HEK293 (cell line): ENCODE measurements around the gene ELF3.

ENCODE experiments used
- CTCF ChIA-PET: fragments of 350-600 bp; formaldehyde crosslinking; extraction: SDS; loops from one replicate; lab custom pipeline; 2021; ENCODE audit warnings: antibody characterized with exemption; lab: Yijun Ruan, JAX
- POLR2A ChIA-PET: fragments of 300-600 bp; formaldehyde crosslinking; extraction: SDS; loops from one replicate; lab custom pipeline; 2020; ENCODE audit warnings: antibody characterized with exemption, inconsistent platforms; lab: Yijun Ruan, JAX
- H3K27ac ChIP-seq: fragments of 200-500 bp; sonication (Bioruptor generic); 2 replicates; pipeline ENCODE4 v1.5.1; 2014; ENCODE audit warnings: low read depth, low read length, control low read depth, inconsistent platforms; ENCODE audit errors: extremely low read depth
- H3K36me3 ChIP-seq, 2 experiments: fragments of 200-500 bp in 1 of 2; sonication (Bioruptor generic) in 1 of 2; 1 replicate in 1 of 2; 2 replicates in 1 of 2; pipeline ENCODE4 v1.5.1; 2014 to 2017; ENCODE audit warnings: inconsistent platforms in 2 of 2, low read length in 2 of 2; ENCODE audit not compliant: control insufficient read depth in 2 of 2, insufficient read depth in 1 of 2
- H3K4me1 ChIP-seq: fragments of 200-500 bp; sonication (Bioruptor generic); 2 replicates; pipeline ENCODE4 v1.5.1; 2014; ENCODE audit warnings: mild to moderate bottlenecking, low read length, inconsistent platforms; ENCODE audit not compliant: control insufficient read depth, insufficient read depth
- H3K4me3 ChIP-seq: 2 replicates; pipeline ENCODE4 v1.5.1; 2011; ENCODE audit warnings: low read depth, mild to moderate bottlenecking, control low read depth, low read length, moderate library complexity
- H3K9me3 ChIP-seq: fragments of 200-500 bp; sonication (Bioruptor generic); 2 replicates; pipeline ENCODE4 v1.5.1; 2014; ENCODE audit warnings: low read depth, low read length, inconsistent platforms; ENCODE audit not compliant: control insufficient read depth, insufficient read depth
- GFI1B ChIP-seq: fragments of 450-650 bp; formaldehyde crosslinking; IDR thresholded peaks from 2 replicates; pipeline ENCODE4 v1.5.1; 2016; ENCODE audit warnings: missing biosample characterization, missing genetic modification characterization
- GLI2 ChIP-seq: fragments of 450-650 bp; formaldehyde crosslinking; IDR thresholded peaks from 2 replicates; pipeline ENCODE4; 2017; ENCODE audit warnings: missing biosample characterization, missing genetic modification characterization, low read depth, borderline replicate concordance
- SCRT2 ChIP-seq: fragments of 450-650 bp; formaldehyde crosslinking; IDR thresholded peaks from 2 replicates; pipeline ENCODE4 v1.5.1; 2016; ENCODE audit warnings: missing biosample characterization, missing genetic modification characterization
- SETDB1 ChIP-seq: IDR thresholded peaks from one replicate; pipeline ENCODE4 v1.6.1; 2017; ENCODE audit warnings: mild to moderate bottlenecking, low read length, moderate library complexity, mixed read lengths; ENCODE audit not compliant: insufficient read length
- ZBTB17 ChIP-seq: fragments of 450-650 bp; formaldehyde crosslinking; IDR thresholded peaks from 2 replicates; pipeline ENCODE4 v1.5.1; 2016; ENCODE audit warnings: missing biosample characterization, missing genetic modification characterization
- ZNF121 ChIP-seq: fragments of 450-650 bp; formaldehyde crosslinking; IDR thresholded peaks from 2 replicates; pipeline ENCODE4 v1.5.1; 2016; ENCODE audit warnings: missing biosample characterization, missing genetic modification characterization
- ZNF138 ChIP-seq: fragments of 450-650 bp; formaldehyde crosslinking; IDR thresholded peaks from 2 replicates; pipeline ENCODE4 v1.5.1; 2016; ENCODE audit warnings: missing biosample characterization, missing genetic modification characterization, borderline replicate concordance
- ZNF140 ChIP-seq: fragments of 450-650 bp; formaldehyde crosslinking; IDR thresholded peaks from 2 replicates; pipeline ENCODE4 v1.5.1; 2016; ENCODE audit warnings: missing biosample characterization, missing genetic modification characterization
- ZNF16 ChIP-seq: fragments of 450-650 bp; formaldehyde crosslinking; IDR thresholded peaks from 2 replicates; pipeline ENCODE4 v1.5.1; 2016; ENCODE audit warnings: low read depth, missing biosample characterization, missing genetic modification characterization
- ZNF184 ChIP-seq: fragments of 450-650 bp; IDR thresholded peaks from 2 replicates; pipeline ENCODE4 v1.5.1; 2018; ENCODE audit warnings: missing biosample characterization, mild to moderate bottlenecking, missing genetic modification characterization
- ZNF24 ChIP-seq: fragments of 450-650 bp; formaldehyde crosslinking; IDR thresholded peaks from 2 replicates; pipeline ENCODE4 v1.5.1; 2016; ENCODE audit warnings: missing biosample characterization, missing genetic modification characterization
- ZNF302 ChIP-seq: fragments of 450-650 bp; formaldehyde crosslinking; IDR thresholded peaks from 2 replicates; pipeline ENCODE4 v1.5.1; 2016; ENCODE audit warnings: missing biosample characterization, missing genetic modification characterization, low read depth
- ZNF341 ChIP-seq: fragments of 450-650 bp; formaldehyde crosslinking; IDR thresholded peaks from 2 replicates; pipeline ENCODE4; 2016; ENCODE audit warnings: low read depth, missing biosample characterization, missing genetic modification characterization
- ZNF473 ChIP-seq: fragments of 450-650 bp; formaldehyde crosslinking; IDR thresholded peaks from 2 replicates; pipeline ENCODE4 v1.5.1; 2017; ENCODE audit warnings: missing biosample characterization, missing genetic modification characterization
- ZNF600 ChIP-seq: fragments of 450-650 bp; formaldehyde crosslinking; IDR thresholded peaks from 2 replicates; pipeline ENCODE4 v1.5.1; 2016; ENCODE audit warnings: missing biosample characterization, missing genetic modification characterization
- ZNF664 ChIP-seq: fragments of 450-650 bp; formaldehyde crosslinking; IDR thresholded peaks from 2 replicates; pipeline ENCODE4 v1.5.1; 2016; ENCODE audit warnings: missing biosample characterization, missing genetic modification characterization
- ZNF776 ChIP-seq: fragments of 450-650 bp; formaldehyde crosslinking; IDR thresholded peaks from 2 replicates; pipeline ENCODE4 v1.5.0; 2017; ENCODE audit warnings: missing biosample characterization, missing genetic modification characterization, borderline replicate concordance
- TF ChIP-seq, protein P1 (sequence below): fragments of 450-650 bp; formaldehyde crosslinking; IDR thresholded peaks from 2 replicates; pipeline ENCODE4 v1.5.1; 2017; ENCODE audit warnings: missing biosample characterization, missing genetic modification characterization
- TF ChIP-seq, protein P2 (sequence below): fragments of 450-650 bp; formaldehyde crosslinking; IDR thresholded peaks from 2 replicates; pipeline ENCODE4 v1.5.1; 2016; ENCODE audit warnings: missing biosample characterization, missing genetic modification characterization, borderline replicate concordance

Gene ELF3

DNA sequence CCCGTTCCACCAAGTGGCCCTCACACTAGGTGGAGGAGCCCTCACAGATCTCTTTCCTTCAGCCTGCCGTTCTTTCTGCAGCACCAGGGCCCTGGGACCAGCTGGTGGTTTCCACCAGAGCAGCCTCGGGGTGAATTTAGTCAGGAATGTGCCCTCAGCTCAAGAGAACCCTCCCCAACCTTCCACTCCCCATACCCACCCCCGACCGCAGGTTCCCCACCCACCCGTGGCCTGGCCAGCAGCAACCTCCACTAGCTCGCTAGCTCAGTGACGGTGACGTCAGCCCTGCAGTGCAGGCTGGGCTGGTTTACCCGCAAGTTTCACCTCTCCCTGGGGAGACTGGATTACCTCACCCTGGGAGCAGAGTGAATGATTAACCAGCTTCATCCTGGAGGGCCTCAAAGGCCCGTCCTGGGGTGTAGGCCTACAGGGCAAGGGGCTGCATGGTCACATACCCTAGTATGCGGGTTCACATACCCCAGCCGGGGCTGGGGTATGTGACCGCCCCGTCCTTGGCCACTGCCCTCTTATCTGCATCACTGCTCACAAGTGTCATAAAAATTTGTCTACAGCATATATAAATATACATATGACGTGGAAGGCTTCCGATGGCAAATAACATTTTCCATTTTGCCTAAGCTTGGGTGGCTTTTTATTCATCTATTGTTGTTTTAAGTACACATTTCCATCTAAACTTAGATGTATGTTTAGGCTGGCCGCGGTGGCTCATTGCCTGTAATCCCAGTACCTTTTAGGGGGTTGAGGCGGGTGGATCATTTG, 24.5 kb downstream of the ELF3 start (continued):
- peak; percentile 77 for TF ChIP-seq ZNF184 (tag by site-specific recombination)
- no peak for TF ChIP-seq SETDB1
- TF ChIP-seq SCRT2: no peak
- TF ChIP-seq ZNF24 (tag by site-specific recombination): peak; percentile 78
- no peak for TF ChIP-seq ZNF776

DNA sequence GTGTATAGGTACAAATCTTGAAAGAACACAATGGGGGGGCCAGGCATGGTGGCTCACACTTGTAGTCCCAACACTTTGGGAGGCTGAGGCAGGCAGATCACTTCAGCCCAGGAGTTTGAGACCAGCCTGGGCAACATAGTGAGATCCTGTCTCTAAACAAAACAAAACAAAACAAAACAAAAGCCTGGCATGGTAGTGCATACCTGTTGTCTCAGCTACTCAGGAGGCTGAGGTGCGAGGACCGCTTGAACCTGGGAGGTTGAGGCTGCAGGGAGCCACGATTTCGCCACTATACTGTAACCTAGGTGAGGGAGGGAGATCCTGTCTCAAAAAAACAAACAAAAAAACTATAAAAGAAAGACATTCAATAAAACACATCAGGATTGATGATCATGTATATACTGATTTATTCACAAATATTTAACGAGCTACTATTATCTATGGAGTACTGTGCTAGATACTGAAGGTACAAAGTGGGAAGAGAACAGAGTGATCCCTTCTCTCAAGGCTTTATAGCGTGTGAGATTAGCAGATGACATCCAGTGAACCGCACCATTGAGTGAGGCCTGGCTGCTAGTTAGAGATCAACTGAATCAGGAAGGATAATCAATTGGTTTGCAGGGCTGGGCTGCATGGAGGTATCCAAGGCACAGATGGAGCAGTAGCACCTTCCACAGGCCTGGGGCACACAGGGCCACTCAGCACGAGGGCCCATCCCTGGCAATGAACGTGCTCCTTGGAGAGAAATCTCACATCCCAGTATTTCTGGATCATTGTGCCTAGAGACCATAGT, 26.4 kb downstream of the ELF3 start:
- H3K4me1 ChIP-seq: peaks cover 4% of the 10 kb centered on the region; the same call in 1 of the 2 replicates
- no peak for TF ChIP-seq ZNF341 (tag by site-specific recombination)
- TF ChIP-seq ZNF664 (tag by site-specific recombination): peak; percentile 47; the same call in 1 of the 2 replicates
- TF ChIP-seq ZNF121 (tag by site-specific recombination): peak; percentile 82
- TF ChIP-seq ZNF16 (tag by site-specific recombination): no peak
- TF ChIP-seq, protein P1, sequence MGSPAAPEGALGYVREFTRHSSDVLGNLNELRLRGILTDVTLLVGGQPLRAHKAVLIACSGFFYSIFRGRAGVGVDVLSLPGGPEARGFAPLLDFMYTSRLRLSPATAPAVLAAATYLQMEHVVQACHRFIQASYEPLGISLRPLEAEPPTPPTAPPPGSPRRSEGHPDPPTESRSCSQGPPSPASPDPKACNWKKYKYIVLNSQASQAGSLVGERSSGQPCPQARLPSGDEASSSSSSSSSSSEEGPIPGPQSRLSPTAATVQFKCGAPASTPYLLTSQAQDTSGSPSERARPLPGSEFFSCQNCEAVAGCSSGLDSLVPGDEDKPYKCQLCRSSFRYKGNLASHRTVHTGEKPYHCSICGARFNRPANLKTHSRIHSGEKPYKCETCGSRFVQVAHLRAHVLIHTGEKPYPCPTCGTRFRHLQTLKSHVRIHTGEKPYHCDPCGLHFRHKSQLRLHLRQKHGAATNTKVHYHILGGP (tag by site-specific recombination): no peak
- peak; percentile 65 for TF ChIP-seq ZBTB17
- no peaks in the 10 kb centered on the region for H3K36me3 ChIP-seq
- H3K27ac ChIP-seq: no peak overlapping the region
- H3K4me3 ChIP-seq: no peak overlapping the region
- ChIA-PET CTCF (interaction anchor here (0.7 to 1.0 kb wide), 3 partner anchors 28 to 69 kb away, joined by 3 read pairs; no protein-coding TSS in a partner anchor), POLR2A (no interaction called here)
- H3K9me3 ChIP-seq: no peaks in the 10 kb centered on the region

DNA sequence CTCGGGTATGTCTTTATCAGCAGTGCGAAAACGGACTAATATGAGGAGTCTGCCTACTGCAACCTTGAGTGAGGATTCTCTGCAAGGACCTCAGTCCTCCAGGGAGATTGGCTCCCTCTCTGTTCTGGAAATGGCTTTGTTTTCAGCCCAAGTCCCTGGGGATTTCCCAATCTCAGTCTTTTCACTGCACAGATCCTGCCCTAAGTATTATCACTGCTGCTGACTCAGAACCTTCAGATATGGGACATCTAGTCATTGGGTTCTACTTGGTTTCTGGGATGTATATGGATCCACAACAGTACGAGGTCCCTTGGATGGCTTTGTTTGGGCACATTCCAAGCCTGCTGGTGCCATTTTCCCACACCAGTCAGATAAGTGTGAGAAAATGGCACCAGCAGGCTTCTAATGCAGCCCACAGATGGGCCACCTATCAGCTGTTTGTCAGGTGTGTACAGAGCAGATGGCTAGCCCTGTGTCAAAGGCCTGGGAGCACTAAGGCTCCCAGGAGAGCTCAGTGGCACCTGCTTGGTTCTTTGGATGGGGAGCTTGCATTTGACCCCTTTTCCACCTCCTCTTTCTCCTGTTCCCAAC, 27.4 kb downstream of the ELF3 start:
- CTCF ChIA-PET: no interaction called here
- Histone ChIP-seq H3K27ac (no peak overlapping the region), H3K4me1 (peaks cover 4% of the 10 kb centered on the region; the same call in 1 of the 2 replicates), H3K4me3 (no peak overlapping the region), H3K9me3 (no peaks in the 10 kb centered on the region), H3K36me3 (no peaks in the 10 kb centered on the region)
- POLR2A ChIA-PET: no interaction called here
- TF ChIP-seq ZNF600 (tag by site-specific recombination) (0 out of 2 replicates have a peak, but pooled peaks have one; percentile 14), ZNF473 (tag by site-specific recombination) (no peak)

DNA sequence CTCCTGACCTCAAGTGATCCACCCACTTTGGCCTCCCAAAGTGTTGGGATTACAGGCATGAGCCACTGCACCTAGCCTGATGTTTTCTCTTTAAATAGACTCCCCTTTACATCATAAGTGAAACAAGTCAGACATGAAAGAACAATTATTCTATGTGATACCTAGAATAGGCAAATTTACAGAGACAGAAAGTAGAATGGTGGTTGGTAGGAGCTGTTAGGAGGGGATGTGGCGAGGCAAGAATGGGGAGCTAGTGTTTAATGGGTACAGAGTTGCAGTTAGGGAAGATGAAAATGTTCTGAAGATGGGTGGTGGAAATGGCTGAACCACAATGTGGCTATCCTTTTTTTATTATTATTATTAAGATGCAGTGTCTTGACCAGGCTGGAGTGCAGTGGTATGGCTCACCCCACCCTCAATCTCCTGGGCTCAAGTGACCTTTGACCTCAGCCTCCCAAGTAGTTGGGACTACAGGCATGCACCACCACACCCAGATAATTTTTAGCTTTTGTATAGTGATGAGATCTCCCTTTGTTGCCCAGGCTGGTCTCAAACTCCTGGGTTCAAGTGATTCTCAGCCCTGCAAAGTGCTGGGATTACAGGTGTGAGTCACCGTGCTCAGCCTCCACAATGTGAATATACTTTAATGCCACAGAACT, 28.4 kb downstream of the ELF3 start:
- H3K27ac ChIP-seq: no peak overlapping the region
- peaks cover 4% of the 10 kb centered on the region; the same call in 1 of the 2 replicates for H3K4me1 ChIP-seq
- H3K36me3 ChIP-seq: no peaks in the 10 kb centered on the region
- CTCF ChIA-PET: interaction anchor here (1.0 to 1.4 kb wide), 2 partner anchors 29 to 39 kb away, joined by 3 to 5 read pairs; no protein-coding TSS in a partner anchor
- H3K9me3 ChIP-seq: no peaks in the 10 kb centered on the region
- H3K4me3 ChIP-seq: no peak overlapping the region
- POLR2A ChIA-PET: interaction anchor here (0.6 kb wide), 1 partner anchor 270 kb away, joined by 3 read pairs; no protein-coding TSS in a partner anchor
- no peak for TF ChIP-seq GLI2 (tag by site-specific recombination)
- no peak for TF ChIP-seq ZNF302 (tag by site-specific recombination)
- TF ChIP-seq GFI1B (tag by site-specific recombination): no peak
- no peak for TF ChIP-seq ZNF140 (tag by site-specific recombination)
- no peak for TF ChIP-seq ZNF138 (tag by site-specific recombination)
- TF ChIP-seq, protein P2, sequence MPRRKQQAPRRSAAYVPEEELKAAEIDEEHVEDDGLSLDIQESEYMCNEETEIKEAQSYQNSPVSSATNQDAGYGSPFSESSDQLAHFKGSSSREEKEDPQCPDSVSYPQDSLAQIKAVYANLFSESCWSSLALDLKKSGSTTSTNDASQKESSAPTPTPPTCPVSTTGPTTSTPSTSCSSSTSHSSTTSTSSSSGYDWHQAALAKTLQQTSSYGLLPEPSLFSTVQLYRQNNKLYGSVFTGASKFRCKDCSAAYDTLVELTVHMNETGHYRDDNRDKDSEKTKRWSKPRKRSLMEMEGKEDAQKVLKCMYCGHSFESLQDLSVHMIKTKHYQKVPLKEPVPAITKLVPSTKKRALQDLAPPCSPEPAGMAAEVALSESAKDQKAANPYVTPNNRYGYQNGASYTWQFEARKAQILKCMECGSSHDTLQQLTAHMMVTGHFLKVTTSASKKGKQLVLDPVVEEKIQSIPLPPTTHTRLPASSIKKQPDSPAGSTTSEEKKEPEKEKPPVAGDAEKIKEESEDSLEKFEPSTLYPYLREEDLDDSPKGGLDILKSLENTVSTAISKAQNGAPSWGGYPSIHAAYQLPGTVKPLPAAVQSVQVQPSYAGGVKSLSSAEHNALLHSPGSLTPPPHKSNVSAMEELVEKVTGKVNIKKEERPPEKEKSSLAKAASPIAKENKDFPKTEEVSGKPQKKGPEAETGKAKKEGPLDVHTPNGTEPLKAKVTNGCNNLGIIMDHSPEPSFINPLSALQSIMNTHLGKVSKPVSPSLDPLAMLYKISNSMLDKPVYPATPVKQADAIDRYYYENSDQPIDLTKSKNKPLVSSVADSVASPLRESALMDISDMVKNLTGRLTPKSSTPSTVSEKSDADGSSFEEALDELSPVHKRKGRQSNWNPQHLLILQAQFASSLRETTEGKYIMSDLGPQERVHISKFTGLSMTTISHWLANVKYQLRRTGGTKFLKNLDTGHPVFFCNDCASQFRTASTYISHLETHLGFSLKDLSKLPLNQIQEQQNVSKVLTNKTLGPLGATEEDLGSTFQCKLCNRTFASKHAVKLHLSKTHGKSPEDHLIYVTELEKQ (tag by site-specific recombination): no peak
